ENCODE data around the gene SRSF4.

DNA sequence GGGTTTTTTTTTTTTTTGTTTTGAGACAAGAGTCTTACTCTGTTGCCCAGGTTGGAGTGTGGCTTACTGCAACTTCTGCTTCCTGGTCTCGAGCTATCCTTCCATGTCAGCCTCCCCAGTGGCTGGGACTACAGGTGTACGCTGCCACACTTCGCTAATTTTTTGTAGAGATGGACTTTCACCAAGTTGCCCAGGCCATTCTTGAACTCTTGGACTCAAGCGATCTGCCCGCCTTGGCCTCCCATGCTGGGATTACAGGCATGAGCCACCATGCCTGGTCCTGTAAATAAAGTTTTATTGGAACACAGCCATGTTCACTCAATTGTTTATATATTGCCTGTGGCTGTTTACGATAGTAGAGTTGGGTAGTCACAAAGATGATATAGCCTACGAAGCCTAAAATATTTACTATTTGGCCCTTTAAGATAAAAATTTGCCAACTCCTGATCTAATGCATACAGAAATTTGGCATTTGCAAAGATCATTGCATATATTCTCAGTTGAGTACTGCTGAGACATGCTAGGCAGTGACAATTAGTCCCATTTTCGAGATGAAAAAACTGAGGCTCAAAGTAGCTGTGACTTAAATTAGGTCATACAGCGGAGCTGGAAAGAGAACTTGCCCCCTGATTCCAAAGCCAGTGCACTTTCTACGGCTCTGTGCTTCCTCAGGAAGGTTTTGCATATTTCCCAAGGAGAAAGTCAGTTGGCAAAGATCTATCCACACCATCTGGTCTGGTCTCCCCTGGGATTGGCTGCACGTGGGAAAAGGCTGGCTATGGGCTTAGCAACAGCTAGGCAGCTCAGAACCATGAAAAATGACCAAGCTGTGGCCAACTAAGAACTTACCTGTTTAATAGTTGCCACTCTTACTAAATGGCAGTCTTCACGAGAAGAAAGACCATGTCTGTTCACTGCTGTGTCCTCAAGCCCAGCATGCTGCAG is 29.7 kb upstream of the SRSF4 start:
- TF ChIP-seq CTCF (IDR thresholded peaks at IDR 0.05) (no peak), GATA2 (CRISPR knock-in tag; IDR thresholded peaks at IDR 0.05) (no peak), TAF1 (IDR thresholded peaks at IDR 0.05; ENCODE audit: borderline replicate concordance, low read depth, low read length) (no peak)
- TF ChIP-seq, protein P1, sequence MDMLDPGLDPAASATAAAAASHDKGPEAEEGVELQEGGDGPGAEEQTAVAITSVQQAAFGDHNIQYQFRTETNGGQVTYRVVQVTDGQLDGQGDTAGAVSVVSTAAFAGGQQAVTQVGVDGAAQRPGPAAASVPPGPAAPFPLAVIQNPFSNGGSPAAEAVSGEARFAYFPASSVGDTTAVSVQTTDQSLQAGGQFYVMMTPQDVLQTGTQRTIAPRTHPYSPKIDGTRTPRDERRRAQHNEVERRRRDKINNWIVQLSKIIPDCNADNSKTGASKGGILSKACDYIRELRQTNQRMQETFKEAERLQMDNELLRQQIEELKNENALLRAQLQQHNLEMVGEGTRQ (IDR thresholded peaks at IDR 0.05; ENCODE audit: borderline replicate concordance, low read depth, low read length), result no peak

Data from SK-N-SH (cell line).